Adrenal gland (tissue), 5 donors: ENCODE measurements around the gene RAC3.

Experiments
- POLR2A ChIP-seq, 2 donors: fragments of 450-650 bp; IDR thresholded peaks; one replicate each; pipeline ENCODE4 v1.6.1; 2017; ENCODE audit warnings: antibody characterized with exemption in 2 of 2, mild to moderate bottlenecking in 2 of 2, moderate library complexity in 1 of 2
- TF ChIP-seq, protein P1 (sequence below), 6 experiments: fragments of 450-650 bp in 4 of 6; fragments of 200-600 bp in 2 of 6; sonication (generic) in 1 of 6; IDR thresholded peaks; 1 replicate in 5 of 6; 2 replicates in 1 of 6; pipeline versions ENCODE4 v1.5.1 to v1.8.0; 2016 to 2021; ENCODE audit warnings: antibody characterized with exemption in 6 of 6, mild to moderate bottlenecking in 2 of 6, moderate library complexity in 1 of 6
- donor health status: DM: no; HTN: no; CAD: no.

DNA sequence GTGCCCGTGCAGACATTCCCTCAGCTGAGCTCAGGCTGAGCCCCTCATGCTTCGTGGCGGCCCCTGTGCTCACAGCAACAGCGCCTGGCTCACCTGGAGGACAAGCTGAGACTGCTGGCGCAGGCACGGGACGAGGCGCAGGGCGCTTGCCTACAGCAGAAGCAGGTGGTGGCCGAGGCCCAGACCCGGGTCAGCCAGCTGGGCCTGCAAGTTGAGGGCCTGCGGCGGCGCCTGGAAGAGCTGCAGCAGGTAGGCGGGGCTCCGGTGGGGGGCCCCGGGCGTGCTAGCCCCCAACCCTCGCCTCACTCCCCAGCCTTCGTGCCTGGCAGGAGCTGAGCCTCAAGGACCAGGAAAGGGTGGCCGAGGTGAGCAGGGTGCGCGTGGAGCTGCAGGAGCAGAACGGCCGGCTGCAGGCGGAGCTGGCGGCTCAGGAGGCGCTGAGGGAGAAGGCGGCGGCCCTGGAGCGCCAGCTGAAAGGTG is 1.4 kb upstream of the RAC3 start:
- TF ChIP-seq, protein P1, sequence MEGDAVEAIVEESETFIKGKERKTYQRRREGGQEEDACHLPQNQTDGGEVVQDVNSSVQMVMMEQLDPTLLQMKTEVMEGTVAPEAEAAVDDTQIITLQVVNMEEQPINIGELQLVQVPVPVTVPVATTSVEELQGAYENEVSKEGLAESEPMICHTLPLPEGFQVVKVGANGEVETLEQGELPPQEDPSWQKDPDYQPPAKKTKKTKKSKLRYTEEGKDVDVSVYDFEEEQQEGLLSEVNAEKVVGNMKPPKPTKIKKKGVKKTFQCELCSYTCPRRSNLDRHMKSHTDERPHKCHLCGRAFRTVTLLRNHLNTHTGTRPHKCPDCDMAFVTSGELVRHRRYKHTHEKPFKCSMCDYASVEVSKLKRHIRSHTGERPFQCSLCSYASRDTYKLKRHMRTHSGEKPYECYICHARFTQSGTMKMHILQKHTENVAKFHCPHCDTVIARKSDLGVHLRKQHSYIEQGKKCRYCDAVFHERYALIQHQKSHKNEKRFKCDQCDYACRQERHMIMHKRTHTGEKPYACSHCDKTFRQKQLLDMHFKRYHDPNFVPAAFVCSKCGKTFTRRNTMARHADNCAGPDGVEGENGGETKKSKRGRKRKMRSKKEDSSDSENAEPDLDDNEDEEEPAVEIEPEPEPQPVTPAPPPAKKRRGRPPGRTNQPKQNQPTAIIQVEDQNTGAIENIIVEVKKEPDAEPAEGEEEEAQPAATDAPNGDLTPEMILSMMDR (IDR thresholded peaks at IDR 0.05) = no peak
- TF ChIP-seq POLR2A (IDR thresholded peaks at IDR 0.05) = no peak
